HG03064 (cell line): ENCODE measurements around the gene SOD1.

Source experiments
- ATAC-seq: cut with Tn5 transposase; IDR thresholded peaks from one replicate; pipeline ENCODE4 v1.9.1; 2021; ENCODE audit warnings: low read depth; ENCODE audit not compliant: unreplicated experiment

SOD1 gene

GRCh38 chr21:31678478-31678877 lies 19.0 kb downstream of the SOD1 start:
- no peak for ATAC-seq

- no peak for ATAC-seq
These were observed 23.1 kb downstream of the SOD1 start for GRCh38 chr21:31682620-31683019.

GRCh38 chr21:31683029-31683428 lies 23.5 kb downstream of the SOD1 start:
- no peak for ATAC-seq

GRCh38 chr21:31684918-31685317 lies 25.4 kb downstream of the SOD1 start:
- ATAC-seq, result no peak

GRCh38 chr21:31686272-31686915 lies 26.9 kb downstream of the SOD1 start:
- no peak for ATAC-seq

GRCh38 chr21:31687108-31687507 lies 27.6 kb downstream of the SOD1 start:
- no peak for ATAC-seq

GRCh38 chr21:31688603-31689368 lies 29.3 kb downstream of the SOD1 start:
- no peak for ATAC-seq

- no peak for ATAC-seq
These were observed 33.7 kb downstream of the SOD1 start for GRCh38 chr21:31693222-31693621.

GRCh38 chr21:31696424-31696823 lies 36.9 kb downstream of the SOD1 start:
- ATAC-seq, result no peak

GRCh38 chr21:31698461-31698860 lies 39.0 kb downstream of the SOD1 start:
- ATAC-seq, result no peak

- ATAC-seq, result no peak
These were observed 40.5 kb downstream of the SOD1 start for GRCh38 chr21:31700040-31700439.

- no peak for ATAC-seq
These were observed 47.1 kb downstream of the SOD1 start for GRCh38 chr21:31706562-31706961.

- ATAC-seq, result no peak
These were observed 48.0 kb downstream of the SOD1 start for GRCh38 chr21:31707499-31707898.

- ATAC-seq, result no peak
These were observed 49.0 kb downstream of the SOD1 start for GRCh38 chr21:31708541-31708940.

- ATAC-seq, result no peak
These were observed 51.1 kb downstream of the SOD1 start for GRCh38 chr21:31710586-31710985.

- no peak for ATAC-seq
These were observed 51.8 kb downstream of the SOD1 start for GRCh38 chr21:31711326-31711725.

- no peak for ATAC-seq
These were observed 52.3 kb downstream of the SOD1 start for GRCh38 chr21:31711745-31712285.

GRCh38 chr21:31713115-31713514 lies 53.6 kb downstream of the SOD1 start:
- no peak for ATAC-seq

- ATAC-seq, result no peak
These were observed 54.7 kb downstream of the SOD1 start for GRCh38 chr21:31713973-31714740.

GRCh38 chr21:31714741-31715365 lies 55.4 kb downstream of the SOD1 start:
- ATAC-seq, result no peak

- no peak for ATAC-seq
These were observed 56.6 kb downstream of the SOD1 start for GRCh38 chr21:31716106-31716505.
